Measurements from ENCODE around the gene LGMN. TPM values are rescaled to one million over a fixed set of nuclear protein-coding genes. Genes with fewer than 3 reads are reported as not detected.

The LGMN gene
- total and polyA plus RNA-seq, 9 of the 15 experiments (the other 6 are each of a cell fraction or from before 2014, with no cell fraction given) = 0.05 to 1.4 (median 0.43) TPM; not detected in 2

DNA sequence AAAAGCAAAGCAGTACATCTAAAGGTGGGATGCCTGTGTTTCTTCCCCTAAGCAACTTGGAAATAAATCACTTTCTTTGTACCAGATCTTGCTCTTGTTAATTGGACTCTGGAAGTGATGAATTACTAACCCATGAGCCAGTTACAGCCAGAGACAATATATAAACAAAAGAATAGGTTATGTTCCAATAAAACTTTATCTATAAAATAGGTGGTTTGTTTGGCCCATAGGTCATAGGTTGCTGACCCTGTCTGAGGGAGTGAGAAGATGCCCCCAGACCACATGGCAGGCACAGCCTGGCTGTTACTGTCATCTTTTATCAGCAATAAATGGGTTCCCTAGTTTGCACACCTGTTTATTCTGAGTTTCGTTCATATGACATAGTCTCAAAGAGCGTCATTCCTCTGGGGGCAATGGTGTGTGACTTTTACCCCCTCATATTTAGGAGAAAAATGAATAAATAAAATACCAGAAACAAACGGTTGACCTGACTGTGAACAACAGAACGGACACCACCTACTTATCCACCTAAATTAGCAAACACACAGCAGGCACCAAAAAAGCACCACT is 10.7 kb downstream of the LGMN start:
- H3K9me3 ChIP-seq (replicated peaks; ENCODE audit: control insufficient read depth, insufficient read depth, low read depth, low read length) = no peaks in the 10 kb centered on the region
- H2AFZ ChIP-seq (ENCODE audit: low read depth, low read length) = no peak overlapping the region
- H3K36me3 ChIP-seq (ENCODE audit: control insufficient read depth, insufficient read depth, low read length) = no peaks in the 10 kb centered on the region
- in situ Hi-C loops (cut with MboI) (no loop called here), intact Hi-C loops (cut with micrococcal nuclease) (no loop called here)
- no peak for TF ChIP-seq GATA2 (CRISPR knock-in tag; IDR thresholded peaks at IDR 0.05)
- TF ChIP-seq, protein P1, sequence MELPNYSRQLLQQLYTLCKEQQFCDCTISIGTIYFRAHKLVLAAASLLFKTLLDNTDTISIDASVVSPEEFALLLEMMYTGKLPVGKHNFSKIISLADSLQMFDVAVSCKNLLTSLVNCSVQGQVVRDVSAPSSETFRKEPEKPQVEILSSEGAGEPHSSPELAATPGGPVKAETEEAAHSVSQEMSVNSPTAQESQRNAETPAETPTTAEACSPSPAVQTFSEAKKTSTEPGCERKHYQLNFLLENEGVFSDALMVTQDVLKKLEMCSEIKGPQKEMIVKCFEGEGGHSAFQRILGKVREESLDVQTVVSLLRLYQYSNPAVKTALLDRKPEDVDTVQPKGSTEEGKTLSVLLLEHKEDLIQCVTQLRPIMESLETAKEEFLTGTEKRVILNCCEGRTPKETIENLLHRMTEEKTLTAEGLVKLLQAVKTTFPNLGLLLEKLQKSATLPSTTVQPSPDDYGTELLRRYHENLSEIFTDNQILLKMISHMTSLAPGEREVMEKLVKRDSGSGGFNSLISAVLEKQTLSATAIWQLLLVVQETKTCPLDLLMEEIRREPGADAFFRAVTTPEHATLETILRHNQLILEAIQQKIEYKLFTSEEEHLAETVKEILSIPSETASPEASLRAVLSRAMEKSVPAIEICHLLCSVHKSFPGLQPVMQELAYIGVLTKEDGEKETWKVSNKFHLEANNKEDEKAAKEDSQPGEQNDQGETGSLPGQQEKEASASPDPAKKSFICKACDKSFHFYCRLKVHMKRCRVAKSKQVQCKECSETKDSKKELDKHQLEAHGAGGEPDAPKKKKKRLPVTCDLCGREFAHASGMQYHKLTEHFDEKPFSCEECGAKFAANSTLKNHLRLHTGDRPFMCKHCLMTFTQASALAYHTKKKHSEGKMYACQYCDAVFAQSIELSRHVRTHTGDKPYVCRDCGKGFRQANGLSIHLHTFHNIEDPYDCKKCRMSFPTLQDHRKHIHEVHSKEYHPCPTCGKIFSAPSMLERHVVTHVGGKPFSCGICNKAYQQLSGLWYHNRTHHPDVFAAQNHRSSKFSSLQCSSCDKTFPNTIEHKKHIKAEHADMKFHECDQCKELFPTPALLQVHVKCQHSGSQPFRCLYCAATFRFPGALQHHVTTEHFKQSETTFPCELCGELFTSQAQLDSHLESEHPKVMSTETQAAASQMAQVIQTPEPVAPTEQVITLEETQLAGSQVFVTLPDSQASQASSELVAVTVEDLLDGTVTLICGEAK (IDR thresholded peaks at IDR 0.05) = peak; percentile 71
- TF ChIP-seq, protein P1 (CRISPR knock-in tag; IDR thresholded peaks at IDR 0.05) = no peak
- ATAC-seq (no peak), DNase-seq (ENCODE audit: extremely low read depth in 1 of 4, low spot score in 3 of 4) (no peak), FAIRE-seq (no peak)
- H3K9ac ChIP-seq (ENCODE audit: insufficient read depth in 1 of 2, low read depth in 2 of 2, low read length in 2 of 2) = no peak overlapping the region
- BruUV-seq (replicated peaks) = no TSS peak
- H3K79me2 ChIP-seq (ENCODE audit: control insufficient read depth, insufficient read depth, low read length) = no peaks in the 10 kb centered on the region
- no peak overlapping the region for H3K4me3 ChIP-seq
- peaks cover 0 to 7% of the 10 kb centered on the region in 2 experiments; a peak in 3 of 5 replicates for H3K4me1 ChIP-seq (replicated peaks in 1 of 2; ENCODE audit: control insufficient read depth in 2 of 2, insufficient read depth in 2 of 2, low read length in 2 of 2)
- H4K20me1 ChIP-seq (replicated peaks; ENCODE audit: control insufficient read depth, insufficient read depth, low read length) = no peaks in the 10 kb centered on the region
- no peak overlapping the region for H3K4me2 ChIP-seq (ENCODE audit: insufficient read depth, low read length)
- H3K9me1 ChIP-seq (ENCODE audit: control insufficient read depth, insufficient read depth, low read length) = no peaks in the 10 kb centered on the region
- H3K27me3 ChIP-seq (ENCODE audit: control insufficient read depth in 2 of 2, insufficient read depth in 2 of 2, low read length in 2 of 2) = peaks cover 0 to 6% of the 10 kb centered on the region in 2 experiments; a peak in 1 of 5 replicates
- H3K27ac ChIP-seq (ENCODE audit: extremely low read depth, low read depth, low read length) = no peak overlapping the region
- POLR2A ChIA-PET = interaction anchor here (1.4 kb wide), 1 partner anchor 14 kb away, joined by 4 read pairs; no protein-coding TSS in a partner anchor
- CTCF ChIA-PET (ENCODE audit: low intra/inter-chr PET ratio) = no interaction called here
- 7% methylated on average over 4 of the region's 4 CpGs for WGBS (ENCODE audit: insufficient coverage, low coverage, missing lambda C conversion rate)
